Prostate gland (tissue), 2 donors: ENCODE measurements around the gene ARHGEF37.

ENCODE experiments used
- CTCF ChIP-seq, 4 experiments: fragments of 200-600 bp in 2 of 4; fragments of 450-650 bp in 2 of 4; sonication (generic) in 2 of 4; IDR thresholded peaks; 1 replicate in 3 of 4; 2 replicates in 1 of 4; pipeline ENCODE4 v1.5.1; 2016 to 2019; ENCODE audit warnings: antibody characterized with exemption in 4 of 4, mild to moderate bottlenecking in 2 of 4, moderate library complexity in 2 of 4
- POLR2A ChIP-seq: fragments of 450-650 bp; IDR thresholded peaks from one replicate; pipeline ENCODE4 v1.6.1; 2016; ENCODE audit warnings: antibody characterized with exemption, mild to moderate bottlenecking
- POLR2AphosphoS5 ChIP-seq: sonication (generic); formaldehyde crosslinking; IDR thresholded peaks from one replicate; pipeline ENCODE4 v1.6.1; 2017; ENCODE audit warnings: antibody characterized with exemption

- TF ChIP-seq CTCF (IDR thresholded peaks at IDR 0.05) (no peak), POLR2A (no peak), POLR2AphosphoS5 (no peak)
Measured at GRCh38 chr5:149544028-149544420, 37.3 kb upstream of the ARHGEF37 start.
